ENCODE data around the gene FOXJ3. TPM values are rescaled to one million over a fixed set of nuclear protein-coding genes. Genes with fewer than 3 reads are reported as not detected.
A peak's percentile ranks its signal among the peaks of the same experiment; 100 is the strongest.

FOXJ3 gene
- total and polyA plus RNA-seq, 2 donors (not counting 1 experiment from before 2014, with no cell fraction given), result 22.6 to 29.5 TPM

- peaks cover 25% of the 10 kb centered on the region for H3K27me3 ChIP-seq (ENCODE audit: control insufficient read depth, insufficient read depth, low read length)
- no peaks in the 10 kb centered on the region for H4K20me1 ChIP-seq (ENCODE audit: control insufficient read depth, extremely low read depth, insufficient read depth, low read length)
- no peaks in the 10 kb centered on the region for H3K4me1 ChIP-seq (ENCODE audit: control insufficient read depth, extremely low read depth, insufficient read depth, low read length)
- no peak overlapping the region for H3K4me3 ChIP-seq (replicated peaks in 1 of 4; ENCODE audit: control extremely low read depth in 1 of 4, insufficient read depth in 1 of 4, low read depth in 3 of 4, low read length in 4 of 4)
- no peak overlapping the region for H3K9ac ChIP-seq (ENCODE audit: insufficient read depth, low read length)
- no peaks in the 10 kb centered on the region for H3K79me2 ChIP-seq (ENCODE audit: control insufficient read depth, insufficient read depth, low read length)
- H3K36me3 ChIP-seq (ENCODE audit: control insufficient read depth, insufficient read depth, low read length), result no peaks in the 10 kb centered on the region
- H3K4me2 ChIP-seq (ENCODE audit: extremely low read depth, insufficient read depth, low read length), result no peak overlapping the region
- H3K27ac ChIP-seq (ENCODE audit: insufficient read depth, low read length), result no peak overlapping the region
- no peak overlapping the region for H2AFZ ChIP-seq (ENCODE audit: low read length)
- no peaks in the 10 kb centered on the region for H3K9me3 ChIP-seq (ENCODE audit: control insufficient read depth, insufficient read depth, low read depth, low read length)
- DNase-seq (ENCODE audit: low read depth in 2 of 2), result no peak
- TF ChIP-seq CTCF (conservative IDR thresholded peaks at IDR 0.05 in 1 of 2, IDR thresholded peaks at IDR 0.05 in 1 of 2; ENCODE audit: low read depth in 1 of 2, low read length in 2 of 2) (no peak), EZH2 (IDR thresholded peaks at IDR 0.05; ENCODE audit: low read length, missing control alignments) (peak; percentile 11)
Measured at GRCh38 chr1:42145389-42145716, 189.7 kb downstream of the FOXJ3 start.

- H3K4me3 ChIP-seq (replicated peaks in 1 of 4; ENCODE audit: control extremely low read depth in 1 of 4, insufficient read depth in 1 of 4, low read depth in 3 of 4, low read length in 4 of 4), result no peak overlapping the region
- TF ChIP-seq CTCF (conservative IDR thresholded peaks at IDR 0.05 in 1 of 2, IDR thresholded peaks at IDR 0.05 in 1 of 2; ENCODE audit: low read depth in 1 of 2, low read length in 2 of 2) (no peak), EZH2 (IDR thresholded peaks at IDR 0.05; ENCODE audit: low read length, missing control alignments) (peak; percentile 14)
- H3K4me1 ChIP-seq (ENCODE audit: control insufficient read depth, extremely low read depth, insufficient read depth, low read length), result no peaks in the 10 kb centered on the region
- no peak overlapping the region for H2AFZ ChIP-seq (ENCODE audit: low read length)
- H3K9ac ChIP-seq (ENCODE audit: insufficient read depth, low read length), result no peak overlapping the region
- H3K4me2 ChIP-seq (ENCODE audit: extremely low read depth, insufficient read depth, low read length), result no peak overlapping the region
- no peaks in the 10 kb centered on the region for H4K20me1 ChIP-seq (ENCODE audit: control insufficient read depth, extremely low read depth, insufficient read depth, low read length)
- H3K9me3 ChIP-seq (ENCODE audit: control insufficient read depth, insufficient read depth, low read depth, low read length), result no peaks in the 10 kb centered on the region
- no peak for DNase-seq (ENCODE audit: low read depth in 2 of 2)
- H3K36me3 ChIP-seq (ENCODE audit: control insufficient read depth, insufficient read depth, low read length), result no peaks in the 10 kb centered on the region
- peaks cover 25% of the 10 kb centered on the region for H3K27me3 ChIP-seq (ENCODE audit: control insufficient read depth, insufficient read depth, low read length)
- no peak overlapping the region for H3K27ac ChIP-seq (ENCODE audit: insufficient read depth, low read length)
- no peaks in the 10 kb centered on the region for H3K79me2 ChIP-seq (ENCODE audit: control insufficient read depth, insufficient read depth, low read length)
Measured at GRCh38 chr1:42144711-42145388, 190.2 kb downstream of the FOXJ3 start.

- no peak overlapping the region for H2AFZ ChIP-seq (ENCODE audit: low read length)
- H3K27me3 ChIP-seq (ENCODE audit: control insufficient read depth, insufficient read depth, low read length), result peaks cover 25% of the 10 kb centered on the region
- no peak for DNase-seq (ENCODE audit: low read depth in 2 of 2)
- no peak for TF ChIP-seq CTCF (conservative IDR thresholded peaks at IDR 0.05 in 1 of 2, IDR thresholded peaks at IDR 0.05 in 1 of 2; ENCODE audit: low read depth in 1 of 2, low read length in 2 of 2)
- TF ChIP-seq EZH2 (IDR thresholded peaks at IDR 0.05; ENCODE audit: low read length, missing control alignments), result no peak
- H4K20me1 ChIP-seq (ENCODE audit: control insufficient read depth, extremely low read depth, insufficient read depth, low read length), result no peaks in the 10 kb centered on the region
- H3K4me3 ChIP-seq (replicated peaks in 1 of 4; ENCODE audit: control extremely low read depth in 1 of 4, insufficient read depth in 1 of 4, low read depth in 3 of 4, low read length in 4 of 4), result no peak overlapping the region
- no peak overlapping the region for H3K4me2 ChIP-seq (ENCODE audit: extremely low read depth, insufficient read depth, low read length)
- H3K9me3 ChIP-seq (ENCODE audit: control insufficient read depth, insufficient read depth, low read depth, low read length), result no peaks in the 10 kb centered on the region
- no peaks in the 10 kb centered on the region for H3K36me3 ChIP-seq (ENCODE audit: control insufficient read depth, insufficient read depth, low read length)
- H3K4me1 ChIP-seq (ENCODE audit: control insufficient read depth, extremely low read depth, insufficient read depth, low read length), result no peaks in the 10 kb centered on the region
- no peak overlapping the region for H3K9ac ChIP-seq (ENCODE audit: insufficient read depth, low read length)
- H3K79me2 ChIP-seq (ENCODE audit: control insufficient read depth, insufficient read depth, low read length), result no peaks in the 10 kb centered on the region
- H3K27ac ChIP-seq (ENCODE audit: insufficient read depth, low read length), result no peak overlapping the region
Measured at GRCh38 chr1:42143896-42144710, 190.9 kb downstream of the FOXJ3 start.
